Mesothelial cell of epicardium (in vitro differentiated cells): ENCODE data around the gene RPL10A. TPM values are rescaled to one million over a fixed set of nuclear protein-coding genes. Genes with fewer than 3 reads are reported as not detected.

Source experiments
- DNase-seq, 2 experiments: peaks; one replicate each; pipeline ENCODE4 v3.0.0; 2021; ENCODE audit warnings: low spot score in 2 of 2; ENCODE audit not compliant: unreplicated experiment in 2 of 2
- H3K27ac Mint-ChIP-seq: 2 replicates; pipeline ENCODE4 v1.8.0; 2021; ENCODE audit warnings: mixed read lengths
- H3K27me3 Mint-ChIP-seq: 2 replicates; pipeline ENCODE4 v1.8.0; 2021; ENCODE audit warnings: low read depth, mixed read lengths
- H3K36me3 Mint-ChIP-seq: 2 replicates; pipeline ENCODE4 v1.8.0; 2021; ENCODE audit warnings: mixed read lengths
- H3K4me1 Mint-ChIP-seq: 2 replicates; pipeline ENCODE4 v1.8.0; 2021; ENCODE audit warnings: mixed read lengths
- H3K4me3 Mint-ChIP-seq: 2 replicates; pipeline ENCODE4 v1.8.0; 2021; ENCODE audit warnings: mild to moderate bottlenecking, moderate library complexity, mixed read lengths
- H3K9me3 Mint-ChIP-seq: 2 replicates; pipeline ENCODE4 v1.8.0; 2021; ENCODE audit warnings: mixed read lengths
- CTCF ChIP-seq: fragments of 200-600 bp; sonication (generic); IDR thresholded peaks from one replicate; pipeline ENCODE4 v1.5.0; 2021; ENCODE audit warnings: antibody characterized with exemption; ENCODE audit not compliant: unreplicated experiment
- total RNA-seq: library from RNA; stranded (reverse); gene quantifications from 3 replicates; pipeline ENCODE4 v1.2.1, GENCODE V29; 2021

The RPL10A gene
- total RNA-seq, 1 donor from 2014 or later = 1,840 TPM

- peaks cover 68% of the 10 kb centered on the region for H3K4me1 Mint-ChIP-seq
- TF ChIP-seq CTCF = no peak
- H3K27me3 Mint-ChIP-seq = no peaks in the 10 kb centered on the region
- no peak for DNase-seq
- H3K4me3 Mint-ChIP-seq = peak overlapping the region; percentile 40
- peak overlapping the region; percentile 88 for H3K27ac Mint-ChIP-seq
- H3K36me3 Mint-ChIP-seq = no peaks in the 10 kb centered on the region
- H3K9me3 Mint-ChIP-seq = no peaks in the 10 kb centered on the region
Measured at GRCh38 chr6:35492258-35492973, 24.2 kb downstream of the RPL10A start.

- H3K4me1 Mint-ChIP-seq = peaks cover 64% of the 10 kb centered on the region
Measured at GRCh38 chr6:35492974-35493284, 24.7 kb downstream of the RPL10A start.

GRCh38 chr6:35493307-35493983, 25.2 kb downstream of the RPL10A start:
- H3K27me3 Mint-ChIP-seq = no peaks in the 10 kb centered on the region
- no peak for TF ChIP-seq CTCF
- H3K4me1 Mint-ChIP-seq = peaks cover 64% of the 10 kb centered on the region
- no peak for DNase-seq
- no peaks in the 10 kb centered on the region for H3K9me3 Mint-ChIP-seq
- H3K27ac Mint-ChIP-seq = peak overlapping the region; percentile 88
- peak overlapping the region; percentile 40 for H3K4me3 Mint-ChIP-seq
- H3K36me3 Mint-ChIP-seq = no peaks in the 10 kb centered on the region

More at GRCh38 chr6:35492974-35493284, 24.7 kb downstream of the RPL10A start:
- Mint-ChIP-seq H3K9me3 (no peaks in the 10 kb centered on the region), H3K36me3 (no peaks in the 10 kb centered on the region), H3K27me3 (no peaks in the 10 kb centered on the region), H3K27ac (peak overlapping the region; percentile 88), H3K4me3 (peak overlapping the region; percentile 40)
- no peak for TF ChIP-seq CTCF
- DNase-seq = no peak

- Mint-ChIP-seq H3K4me1 (peaks cover 68% of the 10 kb centered on the region), H3K27me3 (no peaks in the 10 kb centered on the region), H3K27ac (peak overlapping the region; percentile 88), H3K9me3 (no peaks in the 10 kb centered on the region), H3K36me3 (no peaks in the 10 kb centered on the region), H3K4me3 (peak overlapping the region; percentile 40)
- DNase-seq = no peak
- TF ChIP-seq CTCF = no peak
Measured at GRCh38 chr6:35494161-35494563, 26.0 kb downstream of the RPL10A start.

GRCh38 chr6:35495258-35496035, 27.2 kb downstream of the RPL10A start:
- Mint-ChIP-seq H3K27ac (peak overlapping the region; percentile 98), H3K36me3 (no peaks in the 10 kb centered on the region), H3K27me3 (no peaks in the 10 kb centered on the region), H3K9me3 (no peaks in the 10 kb centered on the region), H3K4me1 (peaks cover 75% of the 10 kb centered on the region), H3K4me3 (peak overlapping the region; percentile 85)
- DNase-seq = no peak
- TF ChIP-seq CTCF = no peak
